Measurements from ENCODE around the gene ZNF107.

The ZNF107 gene

DNA sequence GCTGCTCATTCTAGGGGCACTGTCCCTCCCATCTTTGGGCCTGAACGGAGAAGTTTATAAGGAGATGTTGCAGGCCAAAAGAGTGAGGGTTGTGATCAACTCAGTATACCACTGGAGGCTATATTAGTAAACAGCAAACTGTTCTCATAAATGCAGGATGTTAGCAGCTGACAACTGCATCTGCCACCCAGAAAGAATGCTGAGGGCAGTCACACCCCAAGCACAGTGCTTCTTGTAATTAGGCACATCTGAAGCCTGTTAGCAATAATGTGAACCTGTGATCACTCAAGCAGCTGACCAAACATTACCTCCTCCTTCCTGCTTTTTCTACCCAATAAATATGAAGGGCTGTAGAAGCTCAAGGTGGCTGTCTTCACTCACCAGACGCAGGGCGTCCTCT lies 89.9 kb downstream of the ZNF107 start:
- TF ChIP-seq, protein P1, sequence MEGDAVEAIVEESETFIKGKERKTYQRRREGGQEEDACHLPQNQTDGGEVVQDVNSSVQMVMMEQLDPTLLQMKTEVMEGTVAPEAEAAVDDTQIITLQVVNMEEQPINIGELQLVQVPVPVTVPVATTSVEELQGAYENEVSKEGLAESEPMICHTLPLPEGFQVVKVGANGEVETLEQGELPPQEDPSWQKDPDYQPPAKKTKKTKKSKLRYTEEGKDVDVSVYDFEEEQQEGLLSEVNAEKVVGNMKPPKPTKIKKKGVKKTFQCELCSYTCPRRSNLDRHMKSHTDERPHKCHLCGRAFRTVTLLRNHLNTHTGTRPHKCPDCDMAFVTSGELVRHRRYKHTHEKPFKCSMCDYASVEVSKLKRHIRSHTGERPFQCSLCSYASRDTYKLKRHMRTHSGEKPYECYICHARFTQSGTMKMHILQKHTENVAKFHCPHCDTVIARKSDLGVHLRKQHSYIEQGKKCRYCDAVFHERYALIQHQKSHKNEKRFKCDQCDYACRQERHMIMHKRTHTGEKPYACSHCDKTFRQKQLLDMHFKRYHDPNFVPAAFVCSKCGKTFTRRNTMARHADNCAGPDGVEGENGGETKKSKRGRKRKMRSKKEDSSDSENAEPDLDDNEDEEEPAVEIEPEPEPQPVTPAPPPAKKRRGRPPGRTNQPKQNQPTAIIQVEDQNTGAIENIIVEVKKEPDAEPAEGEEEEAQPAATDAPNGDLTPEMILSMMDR (IDR thresholded peaks at IDR 0.05), result no peak
- no peak overlapping the region for H3K4me3 ChIP-seq
- H3K27ac ChIP-seq, result no peak overlapping the region
- no peak for DNase-seq (ENCODE audit: low spot score)

DNA sequence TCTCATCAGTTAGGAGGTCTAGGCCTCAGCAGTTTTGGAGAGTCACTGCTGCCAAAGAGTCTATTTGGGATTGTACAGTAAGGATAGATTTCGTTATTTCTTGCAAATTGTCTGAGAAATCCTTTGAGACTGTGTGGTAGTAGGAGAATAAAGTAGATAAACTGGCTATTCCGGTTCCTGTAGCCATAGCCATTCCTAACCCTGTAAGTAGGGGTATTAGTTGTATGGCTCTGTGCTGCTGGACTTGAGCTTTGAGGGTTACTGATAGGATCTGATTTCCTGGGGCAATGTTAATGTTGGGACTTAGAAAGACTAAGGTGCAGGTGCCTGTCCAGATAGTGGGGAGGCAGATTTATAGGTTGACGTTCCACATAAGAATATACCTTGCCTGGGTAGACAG lies 92.2 kb downstream of the ZNF107 start:
- TF ChIP-seq, protein P1 (IDR thresholded peaks at IDR 0.05), result no peak
- no peak for DNase-seq (ENCODE audit: low spot score)
- Histone ChIP-seq H3K27ac (no peak overlapping the region), H3K4me3 (no peak overlapping the region)

Data from coronary artery (tissue), 2 donors.